ENCODE measurements around the gene MBTD1. TPM values are rescaled to one million over a fixed set of nuclear protein-coding genes. Genes with fewer than 3 reads are reported as not detected.

Gene MBTD1
- 10 to 100 TPM; 19.2 to 26.5 (median 25.6) TPM for total RNA-seq

- TF ChIP-seq CTCF (IDR thresholded peaks at IDR 0.05; ENCODE audit: low read depth): no peak
These were observed at the start of gene MBTD1 for GRCh38 chr17:51259564-51260236. MBTD1 (minus strand) TSS chr17:51260049; CDS start chr17:51225161, 34,888 bp downstream.

- TF ChIP-seq CTCF (IDR thresholded peaks at IDR 0.05; ENCODE audit: low read depth): no peak
These were observed 45.3 kb upstream of the MBTD1 start for GRCh38 chr17:51305182-51305581.

- no peak for TF ChIP-seq CTCF (IDR thresholded peaks at IDR 0.05; ENCODE audit: low read depth)
These were observed 40.0 kb upstream of the MBTD1 start for GRCh38 chr17:51299859-51300258.

- no peak for TF ChIP-seq CTCF (IDR thresholded peaks at IDR 0.05; ENCODE audit: low read depth)
These were observed 38.9 kb upstream of the MBTD1 start for GRCh38 chr17:51298508-51299371.

GRCh38 chr17:51289696-51290111 is 29.9 kb upstream of the MBTD1 start:
- no peak for TF ChIP-seq CTCF (IDR thresholded peaks at IDR 0.05; ENCODE audit: low read depth)

GRCh38 chr17:51287412-51287811 is 27.6 kb upstream of the MBTD1 start:
- no peak for TF ChIP-seq CTCF (IDR thresholded peaks at IDR 0.05; ENCODE audit: low read depth)

- TF ChIP-seq CTCF (IDR thresholded peaks at IDR 0.05; ENCODE audit: low read depth): no peak
These were observed 19.3 kb upstream of the MBTD1 start for GRCh38 chr17:51279183-51279582.

Data from subcutaneous adipose tissue (tissue), 4 donors.